Osteocyte (in vitro differentiated cells): Measurements from ENCODE around the gene FAM89B. TPM values are rescaled to one million over a fixed set of nuclear protein-coding genes. Genes with fewer than 3 reads are reported as not detected.

Source experiments
- DNase-seq: peaks from one replicate; pipeline ENCODE4 v3.0.0; 2021; ENCODE audit warnings: mixed read lengths; ENCODE audit not compliant: unreplicated experiment; ENCODE audit errors: extremely low spot score
- H3K27ac Mint-ChIP-seq: one replicate; pipeline ENCODE4 v1.8.0; 2021; ENCODE audit warnings: mild to moderate bottlenecking, mixed read lengths; ENCODE audit not compliant: unreplicated experiment
- H3K27me3 Mint-ChIP-seq: one replicate; pipeline ENCODE4 v1.8.0; 2021; ENCODE audit warnings: mixed read lengths; ENCODE audit not compliant: unreplicated experiment
- H3K36me3 Mint-ChIP-seq: one replicate; pipeline ENCODE4 v1.8.0; 2021; ENCODE audit warnings: mixed read lengths; ENCODE audit not compliant: unreplicated experiment
- H3K4me1 Mint-ChIP-seq: one replicate; pipeline ENCODE4 v1.8.0; 2021; ENCODE audit warnings: mixed read lengths; ENCODE audit not compliant: unreplicated experiment
- H3K4me3 Mint-ChIP-seq: one replicate; pipeline ENCODE4 v1.8.0; 2021; ENCODE audit warnings: mild to moderate bottlenecking, moderate library complexity, mixed read lengths; ENCODE audit not compliant: unreplicated experiment
- H3K9me3 Mint-ChIP-seq: one replicate; pipeline ENCODE4 v1.8.0; 2021; ENCODE audit warnings: mixed read lengths; ENCODE audit not compliant: unreplicated experiment
- CTCF ChIP-seq: fragments of 200-600 bp; sonication (generic); IDR thresholded peaks from 2 replicates; pipeline ENCODE4 v1.5.0; 2021; ENCODE audit warnings: antibody characterized with exemption, mild to moderate bottlenecking, moderate library complexity
- total RNA-seq: library from RNA; stranded (reverse); gene quantifications from 2 replicates; pipeline ENCODE4 v1.2.1, GENCODE V29; 2021

Gene FAM89B
- total RNA-seq, 1 donor from 2014 or later: 92.1 TPM

- no peaks in the 10 kb centered on the region for H3K27me3 Mint-ChIP-seq
- peak within 1 kb of the TSS; percentile 94 for H3K27ac Mint-ChIP-seq
- H3K36me3 Mint-ChIP-seq: peaks cover 14% of the 10 kb centered on the region
- no peak for TF ChIP-seq CTCF
- DNase-seq: peak; percentile 100
- H3K9me3 Mint-ChIP-seq: no peaks in the 10 kb centered on the region
- H3K4me1 Mint-ChIP-seq: peaks cover 33% of the 10 kb centered on the region
- peak within 1 kb of the TSS; percentile 89 for H3K4me3 Mint-ChIP-seq
Measured at GRCh38 chr11:65615229-65615949, 43.1 kb downstream of the FAM89B start, which contains the start of gene PCNX3. Gene PCNX3, plus strand, starts transcription at chr11:65615776. Its CDS starts 536 bp downstream, at chr11:65616312.

- Mint-ChIP-seq H3K4me1 (peaks cover 26% of the 10 kb centered on the region), H3K27me3 (no peaks in the 10 kb centered on the region), H3K4me3 (peak overlapping the region; percentile 89), H3K27ac (peak overlapping the region; percentile 94), H3K36me3 (peaks cover 14% of the 10 kb centered on the region), H3K9me3 (no peaks in the 10 kb centered on the region)
- no peak for TF ChIP-seq CTCF
- no peak for DNase-seq
Measured at GRCh38 chr11:65615950-65616574, 43.7 kb downstream of the FAM89B start.

GRCh38 chr11:65616575-65617001, 44.2 kb downstream of the FAM89B start:
- Mint-ChIP-seq H3K27me3 (no peaks in the 10 kb centered on the region), H3K4me1 (peaks cover 22% of the 10 kb centered on the region), H3K27ac (peak overlapping the region; percentile 75), H3K36me3 (peaks cover 15% of the 10 kb centered on the region), H3K4me3 (peak overlapping the region; percentile 84), H3K9me3 (no peaks in the 10 kb centered on the region)
- no peak for DNase-seq
- no peak for TF ChIP-seq CTCF

- no peak for DNase-seq
- TF ChIP-seq CTCF: no peak
- Mint-ChIP-seq H3K27me3 (no peaks in the 10 kb centered on the region), H3K27ac (peak overlapping the region; percentile 75), H3K4me1 (peaks cover 15% of the 10 kb centered on the region), H3K4me3 (peak overlapping the region; percentile 84), H3K9me3 (no peaks in the 10 kb centered on the region), H3K36me3 (peaks cover 18% of the 10 kb centered on the region)
Measured at GRCh38 chr11:65617136-65617850, 45.0 kb downstream of the FAM89B start.
